Small intestine (tissue), 7 donors: ENCODE measurements around the gene RNF215. TPM values are rescaled to one million over a fixed set of nuclear protein-coding genes. Genes with fewer than 3 reads are reported as not detected.

Experiments used
- DNase-seq, 2 donors: peaks; one replicate each; pipeline versions ENCODE4 v3.0.0 to v3.0.0-alpha.2; 2013
- FAIRE-seq: peaks from 2 replicates; lab custom pipeline; 2012; peaks lifted over from hg19 to GRCh38; lab: Jason Lieb, UNC
- H3K27ac ChIP-seq, 3 donors: one replicate each; pipeline ENCODE4 v1.5.1; 2013; ENCODE audit warnings: low read length in 2 of 3, mild to moderate bottlenecking in 2 of 3, control low read depth in 1 of 3, inconsistent platforms in 1 of 3, low read depth in 1 of 3, moderate library complexity in 1 of 3
- H3K27me3 ChIP-seq, 3 donors: one replicate each; pipeline ENCODE4 v1.6.1; 2013; ENCODE audit warnings: low read length in 3 of 3, inconsistent platforms in 1 of 3; ENCODE audit not compliant: control insufficient read depth in 3 of 3, insufficient read depth in 3 of 3
- H3K36me3 ChIP-seq, 3 donors: one replicate each; pipeline ENCODE4 v1.6.1; 2013; ENCODE audit warnings: low read length in 3 of 3, inconsistent platforms in 1 of 3, low read depth in 1 of 3, mild to moderate bottlenecking in 1 of 3, moderate library complexity in 1 of 3; ENCODE audit not compliant: control insufficient read depth in 3 of 3, insufficient read depth in 2 of 3
- H3K4me1 ChIP-seq, 3 donors: one replicate each; pipeline ENCODE4 v1.6.1; 2013; ENCODE audit warnings: low read length in 2 of 3, inconsistent platforms in 1 of 3, low read depth in 1 of 3, mild to moderate bottlenecking in 1 of 3, moderate library complexity in 1 of 3; ENCODE audit not compliant: control insufficient read depth in 3 of 3, insufficient read depth in 2 of 3
- H3K4me3 ChIP-seq, 3 donors: one replicate each; pipeline ENCODE4 v1.5.1; 2013; ENCODE audit warnings: low read length in 3 of 3, control low read depth in 1 of 3, inconsistent platforms in 1 of 3, low read depth in 1 of 3, mild to moderate bottlenecking in 1 of 3, moderate library complexity in 1 of 3
- H3K9me3 ChIP-seq, 2 donors: one replicate each; pipeline ENCODE4 v1.6.1; 2013; ENCODE audit warnings: low read depth in 1 of 2, low read length in 1 of 2; ENCODE audit not compliant: control insufficient read depth in 2 of 2, insufficient read depth in 1 of 2
- WGBS, 3 donors: extraction: QIAGEN DNeasy Blood & Tissue Kit; methylation state at CpG; one replicate each; pipeline ENCODE4 v1.1.7; 2013; 5-methylcytosine and 5-hydroxymethylcytosine counted together
- polyA plus RNA-seq, 4 donors: library from polyadenylated mRNA; stranded (reverse) in 3 of 4; unstranded in 1 of 4; fragments of 200-250 nt in 3 of 4; fragments of 120-200 nt in 1 of 4; gene quantifications; one replicate each; pipeline versions ENCODE4 v1.2.1 to v1.2.3, GENCODE V29; 2013
- donor health status: healthy with polysubstance abuse.
- donor health status: control.
- donor health status: control.
- donor health status: Bipolar disorder and iron deficiency.
- donor health status: healthy.

The RNF215 gene
- polyA plus RNA-seq, 4 donors = 3.8 to 12.1 (median 10.3) TPM

- 15 to 37% (median 22%) methylated on average over 20 of the region's 20 CpGs for WGBS, 3 donors
- H3K4me3 ChIP-seq = peak overlapping the region; percentile 13 to 65 (median 51)
- DNase-seq (peak in 1 of 2 donors; percentile 47), FAIRE-seq (no peak)
- H3K27ac ChIP-seq = peak overlapping the region; percentile 66 to 96 (median 93)
- H3K4me1 ChIP-seq = peaks cover 5 to 54% (median 7%) of the 10 kb centered on the region in 3 donors
- H3K9me3 ChIP-seq = no peaks in the 10 kb centered on the region
- peaks cover 0 to 34% (median under 1%) of the 10 kb centered on the region in 3 donors for H3K36me3 ChIP-seq
- no peaks in the 10 kb centered on the region for H3K27me3 ChIP-seq
Measured at GRCh38 chr22:30424534-30425326, 37.5 kb upstream of the RNF215 start.

DNA sequence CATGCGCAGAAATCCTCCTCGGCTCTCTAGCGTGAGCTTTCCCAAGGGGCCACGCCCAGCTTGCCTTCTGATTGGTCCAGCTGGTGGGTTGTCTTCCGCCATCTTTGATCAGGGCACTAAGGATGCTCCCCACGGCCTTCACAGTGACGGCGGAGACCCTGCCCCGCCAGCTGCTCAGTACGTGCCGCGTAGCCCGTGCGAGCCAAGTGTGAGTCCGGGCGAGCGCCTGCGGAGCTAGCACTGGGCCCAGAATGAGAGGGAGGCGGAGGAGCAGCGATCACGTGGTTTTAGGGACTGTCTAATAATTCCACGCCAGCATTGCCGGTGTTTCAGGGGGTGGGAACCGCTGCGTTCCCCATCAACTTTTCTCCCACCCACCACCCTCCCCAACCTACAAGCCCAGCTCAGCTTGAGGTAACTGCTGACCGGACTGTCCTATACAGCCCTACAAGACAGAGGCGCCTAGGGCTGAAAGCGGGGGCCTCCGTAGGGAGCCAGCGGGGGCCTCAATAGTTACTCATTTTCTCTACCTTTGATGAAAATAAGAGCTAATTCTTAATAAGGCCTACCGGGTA lies 36.8 kb upstream of the RNF215 start:
- 0 to 1% (median 1%) methylated on average over 31 of the region's 31 CpGs for WGBS, 3 donors
- peak overlapping the region; percentile 28 to 58 (median 52) for H3K4me3 ChIP-seq
- H3K9me3 ChIP-seq = no peaks in the 10 kb centered on the region
- H3K36me3 ChIP-seq = peaks cover 0 to 28% (median 0%) of the 10 kb centered on the region in 3 donors
- H3K27ac ChIP-seq = peak overlapping the region; percentile 66 to 96 (median 93)
- FAIRE-seq (no peak), DNase-seq (peak; percentile 100)
- H3K27me3 ChIP-seq = no peaks in the 10 kb centered on the region
- peaks cover 5 to 58% (median 7%) of the 10 kb centered on the region in 3 donors for H3K4me1 ChIP-seq

- DNase-seq = peak in 1 of 2 donors; percentile 88
- 0% methylated on average over 42 to 45 of the region's 45 CpGs for WGBS, 3 donors
Measured at GRCh38 chr22:30423301-30423958, 36.2 kb upstream of the RNF215 start.

GRCh38 chr22:30422481-30423300 lies 35.5 kb upstream of the RNF215 start:
- DNase-seq (peak; percentile 88 to 97), FAIRE-seq (no peak)
- WGBS, 3 donors = 15 to 27% (median 25%) methylated on average over 18 of the region's 18 CpGs
- peaks cover 5 to 70% (median 7%) of the 10 kb centered on the region in 3 donors for H3K4me1 ChIP-seq
- peaks cover 0 to 26% (median 0%) of the 10 kb centered on the region in 3 donors for H3K36me3 ChIP-seq
- no peaks in the 10 kb centered on the region for H3K9me3 ChIP-seq
- H3K4me3 ChIP-seq = peak overlapping the region; percentile 52 to 58 (median 58)
- H3K27me3 ChIP-seq = no peaks in the 10 kb centered on the region
- H3K27ac ChIP-seq = peak overlapping the region; percentile 93 to 96 (median 94)

More at GRCh38 chr22:30423301-30423958, 36.2 kb upstream of the RNF215 start:
- Histone ChIP-seq H3K4me3 (peak overlapping the region; percentile 52 to 58 (median 58)), H3K27me3 (no peaks in the 10 kb centered on the region), H3K4me1 (peaks cover 5 to 63% (median 7%) of the 10 kb centered on the region in 3 donors), H3K36me3 (peaks cover 0 to 26% (median 0%) of the 10 kb centered on the region in 3 donors), H3K27ac (peak overlapping the region; percentile 93 to 96 (median 94)), H3K9me3 (no peaks in the 10 kb centered on the region)
- FAIRE-seq = no peak

DNA sequence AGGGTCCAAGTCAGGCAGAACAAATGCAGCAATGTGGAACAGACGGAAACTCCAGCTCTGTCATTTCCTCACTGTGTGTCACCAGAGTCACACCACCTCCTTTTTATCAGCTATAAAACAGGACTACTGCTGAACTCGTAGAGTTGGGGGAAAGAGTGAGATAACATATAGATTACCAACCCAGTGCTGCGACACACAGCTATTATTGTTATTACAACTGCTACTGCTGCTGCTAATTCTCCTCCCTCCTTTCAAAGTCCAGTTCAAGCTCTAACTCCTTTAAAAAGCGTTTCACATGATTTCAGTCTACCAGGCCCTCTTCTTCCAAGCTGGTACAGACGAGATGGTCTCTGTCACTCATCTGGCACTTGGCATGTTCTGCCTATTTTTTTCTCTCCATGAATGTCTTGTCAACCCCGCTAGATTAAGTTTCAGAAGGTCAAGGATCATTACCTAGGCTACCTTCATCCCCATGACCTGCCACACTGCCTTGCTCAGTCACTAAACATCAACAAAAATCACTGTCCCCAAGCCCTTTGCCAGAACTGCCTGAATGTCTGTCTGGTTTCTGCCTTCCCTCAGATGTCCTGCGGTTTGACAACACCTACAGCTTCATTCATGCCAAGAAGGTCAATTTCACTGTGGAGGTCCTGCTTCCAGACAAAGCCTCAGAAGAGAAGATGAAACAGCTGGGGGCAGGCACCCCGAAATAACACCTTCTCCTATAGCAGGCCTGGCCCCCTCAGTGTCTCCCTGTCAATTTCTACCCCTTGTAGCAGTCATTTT lies 34.7 kb upstream of the RNF215 start:
- Histone ChIP-seq H3K36me3 (peaks cover 0 to 25% (median 4%) of the 10 kb centered on the region in 3 donors), H3K9me3 (no peaks in the 10 kb centered on the region), H3K4me1 (peaks cover 7 to 77% (median 9%) of the 10 kb centered on the region in 3 donors), H3K27ac (peak overlapping the region; percentile 89 to 96 (median 93)), H3K27me3 (no peaks in the 10 kb centered on the region), H3K4me3 (peak overlapping the region in 1 of 3 donors; percentile 58)
- FAIRE-seq = no peak
- peak; percentile 87 to 94 for DNase-seq
- 17 to 57% (median 33%) methylated on average over 8 of the region's 8 CpGs for whole genome bisulfite sequencing, 3 donors

GRCh38 chr22:30420347-30421125 lies 33.3 kb upstream of the RNF215 start:
- peaks cover 7 to 81% (median 13%) of the 10 kb centered on the region in 3 donors for H3K4me1 ChIP-seq
- H3K36me3 ChIP-seq = peaks cover 0 to 33% (median 4%) of the 10 kb centered on the region in 3 donors
- no peaks in the 10 kb centered on the region for H3K27me3 ChIP-seq
- WGBS, 3 donors = 38 to 58% (median 53%) methylated on average over 6 of the region's 6 CpGs
- H3K27ac ChIP-seq = peak overlapping the region; percentile 49 to 93 (median 65)
- no peaks in the 10 kb centered on the region for H3K9me3 ChIP-seq
- H3K4me3 ChIP-seq = peak overlapping the region in 1 of 3 donors; percentile 3
- FAIRE-seq (no peak), DNase-seq (peak in 1 of 2 donors; percentile 31)

DNA sequence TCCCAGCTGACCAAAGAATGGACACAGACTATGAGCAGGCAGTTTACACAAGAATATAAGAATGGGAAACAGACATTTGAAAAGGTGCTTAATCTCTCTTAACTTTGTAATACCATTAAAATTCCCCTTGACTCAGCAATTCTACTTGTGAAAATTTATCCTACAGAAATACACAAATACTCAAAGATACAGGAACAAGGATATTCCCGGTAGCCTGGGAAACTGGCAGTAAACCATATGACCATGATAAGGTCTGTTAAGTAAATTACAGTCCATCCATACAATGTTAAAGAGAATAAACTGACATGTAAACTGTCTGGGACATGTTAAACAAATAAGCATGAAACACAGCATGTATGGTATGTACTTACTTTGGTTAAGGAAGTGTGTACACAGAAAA lies 29.6 kb upstream of the RNF215 start:
- DNase-seq (no peak), FAIRE-seq (no peak)
- Histone ChIP-seq H3K27me3 (no peaks in the 10 kb centered on the region), H3K4me3 (no peak overlapping the region), H3K36me3 (peaks cover 0 to 59% (median 11%) of the 10 kb centered on the region in 3 donors), H3K9me3 (no peaks in the 10 kb centered on the region), H3K4me1 (peaks cover 0 to 54% (median 11%) of the 10 kb centered on the region in 3 donors), H3K27ac (peak overlapping the region in 1 of 3 donors; percentile 93)
- WGBS, 3 donors = 32 to 51% (median 46%) methylated on average over 1 of the region's 1 CpG
